ELR (cell line): ENCODE measurements around the gene IL37.
"Not testable (repeated sequence)": the region's sequence is repeated elsewhere in the genome, so short reads cannot be mapped to it uniquely, and the experiment has no call there.

Experiments
- DNase-seq: peaks from one replicate; pipeline ENCODE4 v3.0.0-alpha.2; 2015; ENCODE audit warnings: low read depth

The IL37 gene

DNA sequence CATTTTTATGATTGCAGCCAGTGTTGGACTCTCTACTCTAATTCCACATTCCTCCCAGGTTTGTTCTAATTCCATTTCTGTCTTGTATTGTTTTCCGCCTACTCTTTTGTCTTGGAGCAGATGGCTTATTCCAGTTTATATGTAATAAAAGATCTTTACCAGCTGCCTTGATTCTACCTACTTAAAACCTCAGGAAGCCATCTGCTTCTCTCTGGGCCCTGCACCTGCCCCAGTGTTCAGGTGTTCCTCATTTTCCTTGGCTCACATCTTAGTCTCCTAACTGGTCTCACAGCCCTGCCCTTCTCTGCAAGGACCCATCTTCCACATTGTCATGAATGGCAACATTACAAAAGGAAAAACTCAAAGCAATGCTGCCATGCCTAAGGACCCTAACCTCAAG lies 21.0 kb upstream of the IL37 start:
- no peak for DNase-seq

DNA sequence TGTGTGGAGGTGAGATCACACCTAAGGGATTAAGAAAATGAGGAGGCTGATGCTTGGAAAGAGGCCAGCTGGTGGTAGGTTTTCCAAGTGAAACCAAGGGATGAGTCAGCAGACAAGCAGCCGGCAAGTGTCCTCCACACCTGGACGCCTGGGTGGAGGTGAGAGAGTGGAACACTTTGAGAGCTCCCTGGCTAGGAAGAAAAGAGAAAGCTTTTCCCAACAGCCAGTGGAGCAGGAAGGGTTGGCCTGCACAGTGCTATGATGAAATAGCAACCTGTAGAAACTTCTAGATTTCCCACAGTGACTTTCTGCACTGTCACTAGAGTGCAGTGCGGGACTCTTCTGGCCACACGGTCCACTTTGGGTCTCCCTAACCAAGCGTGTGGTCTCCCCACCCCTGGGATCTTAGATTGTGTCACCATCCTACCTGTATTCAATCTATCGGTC lies 19.6 kb upstream of the IL37 start:
- no peak for DNase-seq

DNA sequence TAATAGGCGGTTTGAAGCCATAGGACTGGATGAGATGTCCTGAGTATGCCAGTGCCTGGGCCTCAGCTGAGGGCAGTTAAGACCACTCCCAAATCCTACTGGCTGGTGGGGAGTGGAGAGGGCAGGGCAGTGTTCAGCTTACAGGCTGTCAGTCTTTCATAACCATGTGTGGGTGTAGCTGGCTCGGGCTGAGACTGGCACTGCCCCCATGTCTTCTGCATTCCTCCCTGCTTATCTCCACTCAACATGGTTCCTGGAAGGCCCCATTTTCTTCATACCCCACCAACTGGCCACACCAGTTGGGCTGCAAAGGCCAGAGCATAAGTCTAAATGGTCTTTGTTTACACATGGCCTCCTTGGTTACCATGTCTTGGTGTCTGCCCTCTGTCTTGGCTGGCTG lies 17.2 kb upstream of the IL37 start:
- DNase-seq, result no peak

DNA sequence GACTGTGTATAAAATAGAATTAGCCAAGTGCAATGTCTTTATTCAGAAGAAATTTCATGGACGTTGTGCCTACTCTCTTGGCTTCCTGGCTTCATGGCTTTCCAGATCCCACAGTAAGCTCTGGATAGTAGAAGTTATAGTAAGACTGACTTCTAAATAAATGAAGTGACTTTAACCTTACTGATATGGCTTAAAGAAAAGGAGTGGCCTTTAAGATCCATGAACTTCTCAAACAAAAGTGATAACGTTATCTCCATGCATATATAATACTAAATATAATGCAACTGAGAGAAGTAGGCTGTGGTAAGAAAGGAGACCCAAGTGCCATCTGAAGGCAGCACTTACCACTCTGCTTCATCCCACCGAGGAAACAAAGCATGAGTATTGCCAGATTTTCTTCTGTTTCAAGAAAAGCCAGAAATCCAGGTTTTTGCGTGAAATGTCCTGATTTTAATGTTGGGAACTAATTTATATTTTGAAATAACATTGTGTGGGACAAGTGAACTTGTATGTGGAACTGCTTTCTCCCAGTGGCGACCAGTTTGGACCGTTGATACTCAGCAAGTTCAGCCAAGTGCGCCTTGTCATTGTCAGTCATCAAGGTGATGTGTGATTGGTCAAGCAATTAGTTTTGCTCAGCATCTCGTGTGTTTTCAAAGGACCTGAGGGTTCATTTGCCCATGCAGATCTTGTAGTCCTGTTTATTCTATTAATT lies 13.9 kb upstream of the IL37 start:
- no peak for DNase-seq

DNA sequence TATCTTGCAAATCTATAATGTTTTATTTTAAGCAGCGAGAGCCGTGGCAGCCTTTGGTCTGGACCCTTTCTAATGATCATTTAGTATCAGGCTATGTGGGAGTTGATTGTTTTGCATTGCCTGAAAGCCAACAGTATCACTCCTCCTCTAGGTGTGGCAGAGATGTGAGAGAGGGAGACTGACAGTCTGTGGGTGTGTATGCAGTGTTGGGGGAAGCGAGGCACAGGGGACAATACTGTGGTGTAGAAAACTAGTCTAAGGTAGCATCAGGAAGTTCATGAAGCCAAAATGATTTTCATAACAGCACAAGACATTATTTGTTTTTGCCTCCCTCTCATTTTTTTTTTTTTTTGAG lies 13.4 kb upstream of the IL37 start:
- no peak for DNase-seq

DNA sequence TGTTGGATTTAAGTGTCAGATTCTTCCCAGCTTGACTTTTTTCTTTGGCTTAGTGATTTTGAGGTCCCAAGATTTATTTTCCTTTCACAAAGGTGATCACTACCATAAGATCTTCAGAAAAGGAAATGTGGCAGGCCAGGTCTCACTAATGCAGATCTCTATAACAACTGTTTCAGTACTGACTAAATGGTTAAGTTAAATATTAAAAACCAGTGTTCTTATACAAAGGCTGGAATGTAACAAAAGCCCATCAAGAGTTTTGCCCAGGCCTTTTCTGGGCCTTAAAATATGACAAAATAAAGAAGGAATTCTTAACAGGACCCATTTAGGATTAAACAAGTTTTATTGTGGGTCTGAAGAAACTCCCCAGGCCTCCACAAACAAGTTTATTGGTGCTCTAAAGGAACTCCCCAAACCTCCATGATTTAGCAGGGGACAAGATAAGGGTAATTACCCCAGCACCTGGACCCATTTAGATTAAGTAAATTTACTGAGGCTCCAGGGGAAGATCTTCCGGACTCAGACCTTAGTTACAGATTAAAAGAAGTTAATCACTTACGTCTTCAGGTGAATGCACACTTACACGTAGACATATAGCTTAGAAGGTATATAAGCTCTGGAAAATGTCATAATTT lies 9.4 kb upstream of the IL37 start:
- not testable (repeated sequence) for DNase-seq

DNA sequence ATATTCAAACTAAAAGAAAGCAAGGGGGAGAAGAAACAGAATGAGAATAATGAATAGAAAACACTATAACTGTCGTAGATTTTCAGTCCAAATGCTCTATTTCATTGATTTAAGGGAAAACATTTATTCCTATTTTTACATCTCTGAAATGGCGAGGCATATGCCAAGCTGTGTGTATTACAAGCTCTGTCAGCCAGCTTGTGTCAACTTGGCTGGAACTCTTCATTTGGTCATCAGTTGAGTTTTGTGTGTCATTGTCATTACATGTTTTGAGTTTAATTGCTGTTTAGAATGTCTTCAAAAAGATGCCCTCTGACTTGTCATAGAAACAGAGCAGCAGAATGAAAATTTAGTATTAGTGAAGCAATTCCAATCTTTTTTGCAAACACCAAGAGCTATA lies 8.1 kb upstream of the IL37 start:
- no peak for DNase-seq

DNA sequence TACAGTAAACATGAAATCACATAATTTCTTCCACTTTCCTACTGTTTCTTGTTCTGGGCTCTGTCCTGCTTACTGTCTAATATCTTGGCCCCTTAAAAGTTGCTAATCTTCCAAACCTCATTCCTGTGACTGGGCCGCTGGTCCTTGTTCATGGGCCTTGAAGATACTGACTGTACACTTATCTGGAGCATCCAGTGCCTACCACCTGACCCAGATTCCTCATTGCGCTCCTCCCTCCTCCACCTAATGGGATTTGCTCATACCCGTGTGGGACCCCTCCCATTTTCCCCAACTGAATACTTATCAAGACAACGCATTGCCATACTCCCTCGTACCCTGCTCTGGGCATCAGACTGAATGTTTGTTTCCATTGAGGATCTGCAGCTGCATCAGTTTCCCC lies 6.1 kb upstream of the IL37 start:
- DNase-seq, result no peak

DNA sequence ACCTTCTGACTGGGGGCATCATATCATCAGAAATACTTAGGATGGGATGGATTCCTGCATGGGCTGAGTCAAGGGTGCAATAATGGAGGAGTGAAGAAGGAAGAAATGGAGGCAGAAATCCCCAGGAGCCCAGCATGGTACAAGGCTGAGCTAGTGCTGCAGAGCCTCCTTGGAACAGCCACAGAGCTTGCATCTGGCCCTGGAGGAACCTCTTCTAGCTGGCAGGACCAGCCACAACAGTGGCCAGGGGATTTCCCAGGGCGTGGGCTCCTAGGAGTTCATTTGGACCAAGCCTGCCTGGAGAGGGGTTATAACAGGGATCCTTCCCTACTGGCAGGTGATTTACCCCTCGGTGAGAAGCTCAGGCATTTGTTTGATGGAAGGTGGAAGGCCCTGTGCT lies 4.7 kb upstream of the IL37 start:
- no peak for DNase-seq

DNA sequence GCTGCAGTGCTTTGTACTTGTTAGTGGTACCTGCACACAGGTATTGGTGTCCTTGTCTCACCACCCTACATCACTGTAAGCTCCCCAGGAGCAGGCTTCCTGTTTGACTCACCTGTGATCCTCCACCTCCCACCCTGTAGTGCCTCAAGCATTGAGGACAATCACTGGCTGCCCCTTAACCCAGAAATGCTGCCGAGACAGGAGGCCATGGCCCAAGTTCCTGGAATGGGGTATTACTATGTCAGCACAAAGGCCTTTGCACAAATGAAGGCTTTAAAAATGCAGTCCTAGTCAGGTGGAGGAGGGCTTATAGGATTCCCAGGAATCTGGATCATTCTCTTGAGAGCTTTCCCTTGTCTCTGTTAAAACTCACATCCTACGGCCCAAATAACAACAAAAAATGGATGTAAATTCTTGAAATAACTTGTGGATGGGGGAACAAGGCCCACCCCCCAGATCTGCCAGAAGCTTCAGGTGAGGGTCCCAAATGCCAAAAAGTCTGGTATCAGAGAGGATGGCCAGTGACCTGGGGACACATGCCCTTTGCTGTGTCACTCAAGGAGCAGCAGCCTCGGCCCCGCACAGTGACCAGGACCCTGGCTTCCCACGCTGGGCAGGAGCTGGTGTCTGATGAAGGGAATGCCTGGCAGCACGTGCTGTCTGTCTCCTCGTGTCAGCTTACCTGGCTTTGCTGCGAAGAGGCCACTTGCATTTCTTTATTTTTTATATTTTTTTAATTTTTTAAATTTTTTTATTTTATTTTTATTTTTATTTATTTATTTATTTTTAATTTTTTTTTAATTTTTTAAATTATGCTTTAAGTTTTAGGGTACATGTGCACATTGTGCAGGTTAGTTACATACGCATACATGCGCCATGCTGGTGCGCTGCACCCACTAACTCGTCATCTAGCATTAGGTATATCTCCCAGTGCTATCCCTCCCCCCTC lies 3.7 kb upstream of the IL37 start:
- no peak for DNase-seq

DNA sequence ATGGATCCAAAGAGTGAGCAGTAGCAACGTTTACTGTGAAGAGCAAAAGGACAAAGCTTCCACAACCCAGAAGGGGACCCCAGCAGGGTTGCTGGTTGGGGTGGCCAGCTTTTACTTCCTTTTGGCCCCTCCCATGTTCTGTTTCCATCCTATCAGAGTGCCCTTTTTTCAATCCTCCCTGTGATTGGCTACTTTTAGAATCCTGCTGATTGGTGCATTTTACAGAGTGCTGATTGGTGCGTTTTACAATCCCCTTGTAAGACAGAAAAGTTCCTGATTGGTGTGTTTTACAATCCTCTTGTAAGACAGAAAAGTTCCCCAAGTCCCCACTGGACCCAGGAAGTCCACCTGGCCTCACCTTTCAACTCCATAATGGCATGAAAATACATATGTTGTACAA lies 2.4 kb upstream of the IL37 start:
- DNase-seq, result not testable (repeated sequence)

DNA sequence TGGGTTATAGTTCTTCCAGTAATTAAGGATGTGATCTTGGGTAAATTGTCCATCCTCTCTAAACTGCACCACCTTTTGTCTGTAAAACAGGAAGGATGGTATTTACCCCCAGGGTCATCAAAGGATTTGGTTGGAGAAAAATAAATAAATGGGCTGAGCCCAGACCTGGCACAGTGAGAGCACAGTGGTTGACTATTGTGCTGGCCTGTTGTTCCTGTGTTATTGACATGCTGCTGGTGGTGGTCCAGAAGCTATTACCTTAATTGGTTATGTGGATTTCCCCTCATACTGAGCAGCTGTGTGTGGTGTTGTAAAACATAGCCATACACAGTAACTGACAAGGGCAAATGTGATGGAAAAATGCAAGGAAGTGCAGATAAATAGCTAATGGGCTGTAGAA lies 746 bp upstream of the IL37 start:
- no peak for DNase-seq

DNA sequence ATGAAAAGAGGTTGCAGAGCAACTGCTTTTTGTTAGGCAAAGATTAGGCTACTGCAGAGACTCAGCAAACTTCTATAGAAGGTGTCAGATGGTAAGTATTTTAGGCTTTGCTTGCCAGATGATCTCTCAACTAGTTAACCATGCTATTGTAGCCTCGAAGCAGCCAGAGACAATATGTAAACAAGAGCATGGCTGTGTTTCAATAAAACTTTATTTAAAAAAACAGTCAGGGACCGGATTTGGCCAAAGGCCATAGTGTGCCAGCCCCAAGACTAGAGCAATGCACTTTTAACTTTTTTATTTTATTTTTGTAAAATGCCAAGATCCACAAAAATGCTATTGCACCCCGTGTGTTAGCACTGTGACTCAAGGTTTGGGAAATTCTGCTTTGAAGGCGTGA lies 1.4 kb downstream of the IL37 start:
- DNase-seq, result no peak

DNA sequence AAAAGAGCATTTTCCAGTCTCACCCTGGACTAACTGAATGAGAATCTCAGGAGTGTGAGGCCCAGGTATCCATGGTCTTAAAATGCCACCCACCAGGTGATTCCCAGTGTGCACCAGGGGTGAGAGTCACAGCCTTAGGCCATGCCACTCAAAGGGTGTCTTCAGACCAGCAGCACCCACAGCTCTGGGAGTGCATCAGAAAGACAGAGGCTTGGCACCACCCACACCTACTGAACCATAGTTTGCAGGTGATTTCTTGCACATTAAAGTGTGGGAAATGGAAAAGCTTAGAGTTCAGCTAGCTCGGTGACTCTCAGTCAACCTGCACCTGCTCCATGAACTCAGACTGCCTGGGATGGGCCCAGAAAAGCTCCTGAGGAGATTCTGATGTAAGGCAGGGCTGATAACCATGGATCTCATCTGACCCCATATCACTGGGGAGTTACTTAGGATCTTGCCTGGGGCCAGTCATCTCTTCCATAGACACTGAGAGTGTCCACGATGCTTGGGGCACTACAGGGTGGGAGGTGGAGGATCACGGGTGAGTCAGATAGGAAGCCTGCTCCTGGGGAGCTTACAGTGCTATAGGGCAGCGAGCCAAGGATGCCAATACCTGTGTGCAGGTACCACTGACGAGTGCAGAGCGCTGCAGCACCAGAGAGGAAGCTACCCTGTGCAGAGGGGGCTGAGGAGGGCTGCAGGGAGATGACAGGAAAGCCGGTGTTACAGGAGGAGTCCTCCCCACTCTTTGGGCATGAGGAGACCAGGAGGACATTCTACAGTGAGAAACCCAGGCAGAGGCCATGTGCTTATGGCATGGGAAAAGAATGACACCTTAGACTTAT lies 4.6 kb downstream of the IL37 start:
- no peak for DNase-seq

DNA sequence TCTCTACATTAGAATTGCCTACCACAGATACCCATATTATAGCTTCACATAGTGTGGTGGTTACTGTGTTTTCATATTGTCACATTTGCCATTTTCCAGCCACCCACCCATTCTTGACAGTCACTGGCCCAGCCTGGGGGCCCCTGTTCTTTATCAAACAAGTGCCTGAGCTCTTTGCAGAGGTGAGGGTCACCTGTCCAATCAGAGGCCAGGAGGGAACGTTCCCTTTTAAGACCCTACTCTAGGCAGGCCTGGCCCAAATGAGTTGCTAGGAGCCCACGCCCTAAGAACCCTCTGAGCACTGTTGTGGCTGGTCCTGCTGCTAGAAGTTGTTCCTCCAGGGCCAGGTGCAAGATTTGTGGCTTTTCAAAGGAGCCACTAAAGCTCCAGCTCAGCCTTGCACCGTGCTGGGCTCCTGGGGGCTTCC lies 5.2 kb downstream of the IL37 start:
- no peak for DNase-seq

DNA sequence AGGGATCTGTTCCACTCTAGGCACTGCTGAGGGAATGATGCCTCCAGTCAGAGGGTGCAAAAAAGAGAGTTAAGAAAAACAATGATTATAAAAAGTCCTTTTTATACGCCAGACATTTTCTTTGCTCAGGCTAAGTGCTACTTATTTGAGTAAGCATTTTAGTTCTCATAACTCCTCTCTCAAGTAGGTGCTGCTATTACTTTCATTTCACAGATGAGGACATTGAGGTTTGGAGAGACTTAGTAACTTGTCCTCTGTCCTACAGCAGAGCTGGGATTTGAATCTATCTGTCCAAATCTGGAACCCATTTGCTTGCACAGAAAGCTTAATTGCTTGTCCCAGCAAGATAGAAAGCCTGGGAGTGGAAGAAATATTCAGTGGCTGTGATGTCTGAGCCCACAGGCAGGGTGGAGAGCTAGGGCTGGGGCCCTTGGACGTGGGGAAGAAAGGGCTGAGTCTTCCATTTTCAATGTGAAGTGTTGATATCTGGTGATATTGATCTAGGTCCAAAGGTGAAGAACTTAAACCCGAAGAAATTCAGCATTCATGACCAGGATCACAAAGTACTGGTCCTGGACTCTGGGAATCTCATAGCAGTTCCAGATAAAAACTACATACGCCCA lies 5.8 kb downstream of the IL37 start:
- DNase-seq, result no peak

DNA sequence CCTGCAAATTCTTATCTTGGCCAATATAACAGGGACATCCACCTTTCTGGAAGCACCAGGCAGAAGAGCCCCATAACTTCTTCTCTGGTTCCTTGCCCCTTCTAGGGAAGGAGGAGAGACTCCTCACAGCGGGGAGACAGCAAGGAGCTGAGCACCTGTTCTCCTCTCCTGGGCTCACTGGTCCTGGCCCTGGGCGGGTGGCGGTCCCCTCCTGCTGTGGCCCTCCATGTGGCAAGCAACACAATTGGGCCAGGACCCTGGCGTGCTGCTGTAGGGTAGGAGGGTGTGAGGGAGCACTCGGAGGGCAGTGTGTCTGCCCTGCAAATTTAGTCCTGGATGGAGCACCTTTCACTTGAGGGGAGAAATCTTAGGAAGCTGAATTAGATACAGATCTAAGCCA lies 6.9 kb downstream of the IL37 start:
- DNase-seq, result no peak

DNA sequence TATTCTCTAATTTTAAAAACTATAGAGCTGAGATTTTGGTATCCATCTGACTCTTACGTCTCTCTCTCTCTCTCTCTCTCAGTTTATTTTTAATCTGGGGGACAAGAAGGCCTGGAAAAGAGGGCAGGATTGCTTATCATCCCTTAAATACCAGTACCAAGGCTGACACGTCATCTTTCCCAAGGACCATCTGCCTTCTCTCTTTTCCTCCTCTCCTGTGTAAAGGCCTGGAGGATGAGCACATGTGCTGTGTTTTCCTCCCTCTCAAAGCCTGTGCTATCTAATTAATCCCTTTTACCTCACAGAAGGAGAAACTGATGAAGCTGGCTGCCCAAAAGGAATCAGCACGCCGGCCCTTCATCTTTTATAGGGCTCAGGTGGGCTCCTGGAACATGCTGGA lies 7.3 kb downstream of the IL37 start:
- DNase-seq, result no peak

DNA sequence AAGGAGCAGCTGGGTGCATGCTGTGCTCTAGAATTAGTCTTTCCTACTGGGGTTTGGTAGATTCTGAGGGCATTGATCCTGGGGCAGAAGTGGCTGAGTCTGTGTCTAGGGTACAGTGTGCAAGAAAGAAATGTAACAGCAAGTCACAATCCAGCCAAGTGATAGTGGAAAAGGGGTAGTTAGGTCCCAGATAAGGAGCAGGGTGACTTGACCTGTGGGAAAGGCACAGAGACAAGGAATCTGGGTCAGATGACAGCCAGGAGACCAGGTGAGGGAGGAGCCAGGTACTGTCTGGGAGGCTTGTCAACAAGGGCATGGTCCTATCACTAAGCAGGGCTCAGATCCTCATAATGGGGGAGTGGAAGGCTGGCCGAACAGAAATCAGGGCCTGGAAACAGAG lies 8.1 kb downstream of the IL37 start:
- DNase-seq, result no peak

DNA sequence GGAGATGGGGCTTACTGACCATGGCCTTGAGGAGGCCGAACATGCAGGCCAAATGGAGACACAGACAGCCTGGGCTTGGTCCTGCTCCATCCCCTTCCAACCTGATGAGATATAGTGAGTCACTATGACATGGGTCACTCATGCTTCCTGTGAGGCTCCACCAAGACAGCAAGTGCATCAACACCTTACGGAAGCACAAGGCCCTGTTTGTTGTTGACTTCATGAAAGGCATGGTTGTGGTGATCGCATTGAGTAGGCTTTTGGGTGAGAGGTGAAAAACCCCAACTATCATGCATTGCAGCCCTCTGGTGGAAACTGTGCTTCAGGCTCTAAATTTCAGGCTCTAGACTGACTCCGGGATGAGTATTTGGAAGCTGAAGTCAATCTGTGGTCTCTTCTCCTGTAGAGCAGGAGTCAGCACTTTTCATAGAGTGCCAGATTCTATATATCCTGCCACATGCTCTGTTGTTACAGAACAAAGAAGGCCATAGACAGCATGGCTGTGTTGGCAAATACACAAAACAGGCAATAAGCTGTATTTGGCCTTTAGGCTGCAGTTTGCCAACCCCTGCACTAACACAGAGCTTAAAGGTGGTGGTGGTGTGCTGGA lies 10.1 kb downstream of the IL37 start:
- peak; percentile 96 for DNase-seq

DNA sequence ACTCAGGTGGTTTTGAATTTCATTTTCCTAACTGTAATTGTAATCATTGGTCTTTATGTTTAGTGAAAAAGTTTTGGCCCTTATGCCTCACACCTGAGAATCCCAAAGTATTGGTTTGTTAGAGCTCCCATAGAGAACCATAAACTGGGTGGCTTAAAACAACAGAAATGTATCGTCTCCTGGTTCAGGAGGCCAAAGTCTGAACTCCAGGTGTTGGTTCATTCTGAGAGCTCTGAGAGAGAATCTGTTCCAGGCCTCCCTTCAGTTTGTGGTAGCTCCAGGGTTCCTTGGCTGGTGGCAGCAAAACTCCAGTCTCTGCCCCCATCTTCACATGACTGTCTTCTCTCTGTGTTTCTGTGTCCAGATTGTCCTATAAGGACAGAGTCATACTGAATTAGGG lies 11.0 kb downstream of the IL37 start:
- no peak for DNase-seq
